Hepatic stellate cell (primary cell): ENCODE measurements around the gene POLR2H.
A peak's percentile ranks its signal among the peaks of the same experiment; 100 is the strongest.

ENCODE experiments used
- DNase-seq: peaks from one replicate; pipeline ENCODE4 v3.0.0; 2011; ENCODE audit warnings: low spot score

The POLR2H gene

DNA sequence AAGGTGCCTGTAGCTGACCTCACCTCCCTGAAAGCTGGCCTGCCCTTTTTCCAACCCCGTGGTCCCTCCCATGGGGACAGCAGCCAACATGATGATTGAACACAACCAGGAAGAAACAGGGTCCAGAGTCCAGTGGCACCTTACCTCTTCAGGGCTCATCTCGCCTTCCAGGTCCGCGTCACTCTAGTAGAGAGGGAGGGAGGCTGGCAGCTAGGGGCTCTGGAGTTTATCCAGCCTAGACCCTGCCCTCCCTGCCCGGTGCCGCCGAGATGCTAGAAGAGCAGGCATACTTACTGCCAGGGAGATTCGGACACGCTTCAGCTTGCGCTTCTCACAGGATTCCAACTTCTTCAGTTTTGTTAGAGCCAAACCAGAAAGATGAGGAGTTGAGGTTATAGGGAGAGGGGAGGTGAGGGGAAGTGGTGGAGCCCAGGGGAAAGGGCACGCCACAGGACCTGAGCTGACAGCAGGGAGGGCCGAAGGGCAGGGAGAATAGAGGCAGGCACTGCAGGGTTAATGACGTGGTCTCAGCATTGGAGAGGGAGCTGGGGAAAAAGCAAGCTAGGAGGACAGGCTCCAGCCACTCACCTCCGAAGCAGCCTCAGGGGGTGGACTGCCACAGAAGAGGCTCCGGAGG, 9.2 kb upstream of the POLR2H start:
- DNase-seq, result no peak

DNA sequence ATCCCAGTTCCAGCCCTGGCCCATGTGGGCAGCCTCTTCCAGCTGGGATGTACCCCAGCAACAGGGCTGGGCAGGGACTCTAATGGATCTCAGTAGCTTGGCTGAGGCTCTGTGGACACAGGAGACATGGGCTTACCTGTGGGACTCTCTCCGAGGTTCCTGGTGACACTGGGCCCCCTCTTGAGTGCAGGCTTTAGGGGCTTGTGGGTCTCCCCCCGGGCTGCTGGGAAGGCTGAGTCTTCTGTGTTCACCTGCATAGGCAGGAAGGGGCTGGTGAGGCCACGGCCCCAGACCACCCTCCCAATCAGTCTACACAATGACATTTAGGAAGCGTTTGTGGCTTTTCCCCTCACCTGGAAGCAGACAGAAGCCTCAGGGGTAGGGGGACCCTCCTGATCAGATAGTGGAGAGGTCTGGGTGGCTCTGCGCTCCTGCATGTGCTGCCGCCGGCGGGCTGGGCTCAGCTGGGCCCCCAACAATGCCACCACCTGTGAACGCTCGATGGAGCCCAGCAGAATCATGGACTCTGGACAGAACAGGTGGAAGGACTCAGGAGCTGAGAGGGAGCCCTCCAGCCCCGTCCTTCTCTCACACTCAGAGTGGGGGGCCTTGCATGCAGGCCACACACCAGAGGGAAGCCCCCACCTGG, 8.5 kb upstream of the POLR2H start:
- DNase-seq, result no peak

- no peak for DNase-seq
These were observed 8.0 kb upstream of the POLR2H start for GRCh38 chr3:184353546-184353941.

- DNase-seq, result peak; percentile 65
These were observed 7.3 kb upstream of the POLR2H start for GRCh38 chr3:184354121-184354728.

DNA sequence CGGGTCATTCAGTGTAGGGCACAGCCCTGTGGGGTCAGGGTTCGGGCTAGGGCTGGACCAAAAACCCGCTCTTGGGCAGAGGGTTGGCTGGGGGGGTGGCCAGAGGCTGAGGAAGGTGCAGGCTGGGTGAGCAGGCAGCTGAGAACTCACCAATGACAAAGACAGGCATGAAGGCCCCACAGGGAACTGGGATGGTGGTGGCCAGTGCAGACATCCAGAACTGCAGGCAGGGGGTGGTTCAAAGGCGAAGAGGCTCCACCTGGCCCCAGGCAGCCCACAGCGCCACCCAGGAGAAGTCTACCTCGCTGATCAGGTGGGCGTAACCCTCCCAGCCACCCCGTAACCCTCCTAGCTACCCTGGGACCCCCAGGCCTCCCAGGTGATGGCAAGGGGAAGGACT, 6.8 kb upstream of the POLR2H start:
- DNase-seq, result no peak

DNA sequence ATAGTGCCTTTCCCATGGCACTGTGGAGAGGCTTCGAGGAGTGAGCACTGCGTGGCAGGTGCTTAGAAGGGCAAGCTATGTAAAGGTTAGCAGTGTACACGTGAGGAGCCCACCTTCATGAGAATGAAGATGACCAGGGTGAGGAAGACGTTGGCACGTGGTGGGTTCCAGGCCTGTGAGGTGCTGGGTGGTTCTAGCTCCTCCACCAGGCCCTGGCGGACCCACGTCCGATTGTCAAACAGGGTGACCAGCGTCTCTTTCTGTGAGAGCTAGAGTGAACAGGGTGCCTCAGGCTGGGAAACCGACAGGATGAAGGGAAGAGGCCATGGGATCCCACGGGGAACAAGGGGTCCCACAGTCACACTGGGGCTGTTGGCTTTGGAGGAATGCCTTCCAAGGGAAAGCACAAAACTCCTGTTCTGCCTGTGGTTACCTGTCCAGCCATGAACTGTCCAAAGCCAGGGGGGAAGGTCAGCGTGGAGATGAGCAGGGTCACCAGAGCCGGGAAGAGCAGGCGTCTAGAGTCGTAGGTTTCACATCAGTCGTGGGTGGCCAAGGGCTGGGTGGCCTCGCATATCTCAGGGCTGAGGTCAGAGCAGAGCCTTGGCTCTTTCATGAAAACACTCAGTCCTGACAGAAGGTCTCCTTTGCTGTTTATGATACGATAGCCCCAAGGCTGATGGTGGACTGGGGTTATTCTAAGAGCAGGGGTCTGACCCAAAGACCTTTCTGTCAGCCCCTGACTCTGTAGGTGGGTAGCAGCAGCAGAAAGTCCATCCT, 6.1 kb upstream of the POLR2H start:
- no peak for DNase-seq

DNA sequence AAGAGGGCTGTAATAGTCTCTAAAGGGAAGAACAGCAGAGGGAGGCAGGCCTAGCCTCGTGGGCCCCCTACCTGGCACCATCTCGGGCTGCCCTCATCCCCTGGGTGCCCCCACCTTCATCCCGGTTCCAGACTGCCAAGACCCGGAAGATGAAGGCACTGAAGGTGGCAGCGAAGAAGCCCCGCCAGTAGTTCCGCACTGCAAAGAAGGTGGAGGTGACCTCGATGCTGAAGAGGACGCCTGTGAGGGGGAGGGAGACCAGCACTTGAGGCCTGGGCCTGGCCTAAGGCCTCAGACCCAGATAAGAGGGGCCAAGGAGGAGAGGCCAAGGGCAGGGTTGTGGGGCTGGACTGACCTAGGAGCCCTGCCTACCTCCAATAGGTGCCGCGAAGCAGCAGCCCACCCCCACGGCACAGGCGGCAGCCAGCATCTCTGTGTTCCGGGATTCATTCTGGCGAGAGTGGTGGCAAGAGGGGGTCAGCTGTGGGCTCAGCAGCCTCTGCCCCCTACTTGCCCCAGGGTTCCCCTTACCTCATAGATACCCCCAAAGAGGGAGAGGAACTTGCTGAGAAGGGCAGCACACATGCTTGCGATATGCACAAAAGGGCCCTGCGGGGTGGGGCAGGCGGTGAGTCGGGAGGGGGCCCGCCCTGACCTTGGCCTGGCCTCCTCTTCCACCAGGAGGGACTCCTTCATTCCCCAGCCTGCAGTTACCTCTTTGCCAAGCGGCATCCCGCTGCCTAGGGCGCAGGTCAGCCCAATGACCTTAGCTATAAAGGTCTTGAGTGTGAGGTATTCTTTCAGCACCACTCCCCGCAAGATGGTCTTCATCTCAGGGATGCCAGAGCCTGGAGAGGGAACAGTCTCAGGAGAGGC, 4.0 kb upstream of the POLR2H start:
- DNase-seq, result no peak

DNA sequence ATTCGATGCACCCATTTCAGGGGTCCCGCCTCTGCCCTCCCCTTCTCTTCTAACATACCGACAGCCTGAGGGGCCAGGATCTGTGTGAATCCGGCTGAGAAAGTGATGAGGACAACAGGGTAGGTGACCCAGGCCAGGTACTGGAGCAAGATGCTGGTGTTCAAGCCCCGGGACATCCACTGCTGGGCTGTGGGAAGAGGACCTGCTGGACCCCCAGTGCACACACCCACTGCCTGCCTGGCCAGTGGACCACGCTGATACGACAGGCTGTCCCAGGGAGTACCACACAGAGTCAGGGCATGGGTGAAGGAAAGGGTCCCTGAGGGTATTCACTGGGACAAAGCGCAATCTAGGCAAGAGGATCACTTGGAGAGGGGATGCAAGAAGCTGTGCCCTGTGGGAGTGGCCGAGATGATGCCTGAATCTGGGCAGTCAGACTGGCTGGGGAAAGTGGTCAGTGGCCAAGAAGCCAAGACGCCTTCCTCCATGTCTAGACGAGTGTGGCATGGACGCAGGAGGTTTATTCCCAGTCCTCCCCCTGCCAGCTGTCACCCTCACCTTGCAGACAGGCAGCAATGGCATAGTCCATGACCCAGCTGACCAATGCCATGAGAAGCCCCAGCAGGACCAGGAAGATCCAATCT, 3.3 kb upstream of the POLR2H start:
- no peak for DNase-seq

DNA sequence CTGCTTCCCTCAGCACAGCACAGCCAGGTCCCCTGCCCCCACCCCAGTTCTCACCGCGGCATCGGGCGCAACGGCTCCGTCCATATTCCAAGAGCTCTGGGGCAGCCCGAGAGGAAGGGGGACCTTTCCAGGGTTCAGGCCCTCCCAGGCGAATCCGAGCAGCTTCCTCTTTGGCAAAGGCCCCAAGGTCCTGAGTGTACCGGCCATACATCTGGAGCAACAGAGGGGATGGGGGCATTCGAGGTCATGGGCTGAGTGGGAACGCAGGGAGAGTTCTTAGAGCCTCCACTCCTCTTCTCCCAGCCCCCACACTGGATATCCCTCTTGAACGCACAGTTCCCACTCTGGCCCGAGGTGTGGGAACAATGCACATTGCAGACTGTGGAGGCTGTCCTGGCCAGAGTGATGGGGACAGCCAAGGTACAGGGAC, 2.6 kb upstream of the POLR2H start:
- no peak for DNase-seq

GRCh38 chr3:184359610-184360009, 1.9 kb upstream of the POLR2H start:
- no peak for DNase-seq

- DNase-seq, result no peak
These were observed 1.2 kb upstream of the POLR2H start for GRCh38 chr3:184360070-184360928.

GRCh38 chr3:184360929-184361531, 480 bp upstream of the POLR2H start:
- DNase-seq, result no peak

GRCh38 chr3:184361932-184362667, 590 bp downstream of the POLR2H start:
- peak; percentile 75 for DNase-seq

GRCh38 chr3:184362668-184363546, 1.4 kb downstream of the POLR2H start:
- DNase-seq, result peak; percentile 97

GRCh38 chr3:184366619-184367289, 5.2 kb downstream of the POLR2H start:
- no peak for DNase-seq

DNA sequence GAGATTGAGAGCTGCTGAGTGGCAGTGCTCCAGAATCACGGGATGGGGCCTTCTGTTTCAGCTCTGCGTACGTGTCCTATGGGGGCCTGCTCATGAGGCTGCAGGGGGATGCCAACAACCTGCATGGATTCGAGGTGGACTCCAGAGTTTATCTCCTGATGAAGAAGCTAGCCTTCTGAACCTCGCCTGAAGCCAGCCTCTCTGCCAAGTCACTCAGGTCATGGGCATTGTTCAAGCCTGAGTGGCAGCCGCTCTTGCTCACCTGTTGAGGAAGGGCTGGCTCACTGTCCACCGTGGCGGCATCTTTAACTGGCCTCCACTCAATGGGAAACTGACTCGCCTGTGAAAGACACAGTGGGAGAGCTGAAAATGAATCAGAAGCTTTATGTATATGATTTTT, 6.6 kb downstream of the POLR2H start:
- no peak for DNase-seq

DNA sequence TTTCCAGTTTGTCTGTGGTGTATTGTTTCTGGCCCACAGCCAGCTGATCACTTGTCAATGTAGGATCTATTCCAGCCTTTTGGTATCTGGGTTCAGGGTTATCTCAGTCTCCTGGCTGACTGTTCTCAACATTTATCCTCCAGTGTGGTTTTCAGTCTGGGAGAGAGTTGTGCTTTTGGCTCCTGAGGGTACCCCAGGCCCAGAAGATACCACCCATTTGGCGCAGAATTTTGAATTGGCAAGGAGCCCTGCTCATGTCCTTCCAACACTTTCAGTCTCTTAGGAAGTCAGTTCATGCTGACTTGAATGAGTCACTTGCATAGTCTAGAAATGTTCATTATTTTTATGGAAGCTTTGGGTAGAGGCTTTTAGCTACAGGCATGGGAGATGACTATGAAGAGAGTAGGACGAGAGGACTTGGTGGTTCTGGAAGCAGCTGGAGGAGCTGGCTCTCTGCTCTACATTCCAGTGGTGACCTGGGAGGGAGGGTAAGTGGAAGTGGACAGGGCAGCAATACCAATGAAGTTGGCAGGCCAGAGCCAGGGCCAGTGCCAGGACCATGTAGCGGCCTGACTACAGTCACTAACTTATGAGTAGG, 7.2 kb downstream of the POLR2H start:
- DNase-seq, result peak; percentile 32
